Stimulated activated naive CD8-positive, alpha-beta T cell treated with anti-CD3 and anti-CD28 coated beads, Interleukin-15, Interleukin-2, amounts not matched to agents 100 U/mL and 50 U/mL, for 24 hours (primary cell): Measurements from ENCODE around the gene SLC16A12.
"Not testable (repeated sequence)": the region's sequence is repeated elsewhere in the genome, so short reads cannot be mapped to it uniquely, and the experiment has no call there.

Experiments used
- ATAC-seq: fragments of 150-1000 bp; cut with Tn5 transposase; one replicate; pipeline ENCODE4 v1.10.0; 2021
- DNase-seq: peaks from one replicate; pipeline ENCODE4 v3.0.0; 2021

Gene SLC16A12

DNA sequence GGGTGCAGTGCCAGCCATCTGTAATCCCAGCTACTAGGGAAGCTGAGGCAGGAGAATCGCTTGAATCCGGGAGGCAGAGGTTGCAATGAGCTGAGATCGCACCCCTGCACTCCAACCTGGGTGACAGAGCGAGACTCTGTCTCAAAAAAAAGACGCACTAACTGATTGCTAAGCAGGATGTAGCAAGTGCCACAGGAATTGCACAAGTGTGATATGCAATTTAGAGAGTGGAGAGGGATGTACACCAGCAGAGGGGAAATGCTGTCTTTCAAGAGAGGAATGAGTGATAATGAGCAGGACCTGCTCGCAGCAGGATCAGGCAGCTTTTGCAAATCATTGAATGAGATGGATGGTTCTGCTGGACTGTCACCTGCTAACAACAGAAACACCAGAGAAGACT is 13.3 kb upstream of the SLC16A12 start:
- DNase-seq, result no peak
- no peak for ATAC-seq

DNA sequence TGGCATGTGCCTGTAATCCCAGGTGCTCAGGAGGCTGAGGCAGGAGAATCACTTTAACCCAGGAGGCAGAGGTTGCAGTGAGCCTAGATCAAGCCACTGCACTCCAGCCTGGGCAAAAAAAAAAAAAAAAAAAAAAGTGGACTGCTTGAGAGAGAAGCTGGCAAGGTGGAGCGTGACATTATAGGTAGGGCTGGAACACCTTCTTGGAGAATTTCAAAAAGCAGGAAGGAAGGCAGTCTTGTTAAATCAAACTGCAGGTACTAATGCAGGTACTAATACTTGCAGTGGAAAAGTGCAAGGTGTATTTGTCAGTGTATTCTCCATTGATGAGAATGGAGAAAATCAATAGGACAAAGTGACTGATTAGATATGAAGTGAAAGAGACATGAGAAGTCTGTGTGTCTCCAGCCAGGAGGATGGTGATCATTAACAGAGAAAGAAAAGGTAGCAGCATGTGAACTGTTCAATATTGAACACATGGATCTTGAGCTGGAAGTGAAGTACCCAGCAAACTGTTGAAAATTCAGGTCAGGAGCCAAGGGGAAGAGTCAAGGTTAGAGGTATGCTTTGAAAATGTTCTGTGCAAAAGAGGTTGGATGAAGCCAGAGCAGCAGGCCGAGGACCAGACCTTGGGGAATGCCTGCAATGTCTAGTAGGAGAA is 12.6 kb upstream of the SLC16A12 start:
- ATAC-seq (no peak), DNase-seq (no peak)

DNA sequence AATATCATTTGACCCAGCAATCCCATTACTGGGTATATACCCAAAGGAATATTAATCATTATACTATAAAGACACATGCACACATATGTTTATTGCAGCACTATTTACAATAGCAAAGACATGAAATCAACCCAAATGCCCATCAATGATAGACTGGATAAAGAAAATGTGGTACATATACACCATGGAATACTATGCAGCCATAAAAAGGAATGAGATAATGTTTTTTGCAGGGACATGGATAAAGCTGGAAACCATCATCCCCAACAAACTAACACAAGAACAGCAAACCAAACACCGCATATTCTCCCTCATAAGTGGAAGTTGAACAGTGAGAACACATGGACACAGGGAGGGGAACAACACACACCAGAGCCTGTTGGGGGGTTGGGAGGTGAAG is 11.3 kb upstream of the SLC16A12 start:
- ATAC-seq, DNase-seq: not testable (repeated sequence)

DNA sequence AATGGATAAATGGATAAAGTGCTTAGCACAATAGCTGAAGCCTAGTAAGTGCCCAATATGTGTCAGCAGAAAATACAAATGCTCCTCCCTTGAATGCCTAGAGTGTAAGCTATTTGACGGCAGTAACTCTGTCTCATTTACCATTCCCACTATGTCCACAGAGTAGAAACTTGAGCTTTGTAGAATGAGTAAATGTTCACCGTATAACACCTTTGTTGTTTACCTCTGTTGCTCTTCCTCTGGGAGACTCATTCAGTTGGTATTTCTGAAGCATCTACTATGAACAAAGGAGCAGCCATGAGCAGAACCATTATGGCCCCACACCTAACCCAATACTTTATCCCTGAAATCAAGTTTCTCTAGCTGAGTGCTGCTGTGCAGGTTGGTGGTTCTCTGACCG is 8.4 kb upstream of the SLC16A12 start:
- ATAC-seq (no peak), DNase-seq (no peak)

DNA sequence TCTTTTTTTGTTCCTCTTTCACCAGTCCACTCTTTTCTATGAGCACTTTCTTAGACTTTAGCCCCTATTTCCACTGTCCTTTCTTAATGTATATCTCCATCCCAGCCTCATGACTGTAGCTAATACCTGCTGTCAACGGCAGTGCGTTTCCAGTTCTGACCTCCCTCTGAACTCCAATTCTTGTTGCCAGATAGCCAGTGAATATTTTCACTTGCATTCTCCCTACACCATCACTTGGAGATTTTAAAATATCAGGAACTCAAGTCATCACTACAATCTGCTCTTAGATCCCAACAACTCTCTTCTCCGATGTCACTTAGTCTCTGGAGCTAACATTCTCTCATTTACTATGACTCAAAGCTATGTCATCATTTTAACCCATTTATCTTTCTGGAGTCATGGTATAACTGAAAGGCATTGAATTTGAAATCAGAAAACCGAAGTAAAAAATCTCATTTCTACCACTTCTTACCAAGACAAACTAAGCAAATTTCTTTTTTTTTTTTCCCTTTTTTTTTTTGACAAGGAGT is 5.1 kb upstream of the SLC16A12 start:
- ATAC-seq (no peak), DNase-seq (no peak)

DNA sequence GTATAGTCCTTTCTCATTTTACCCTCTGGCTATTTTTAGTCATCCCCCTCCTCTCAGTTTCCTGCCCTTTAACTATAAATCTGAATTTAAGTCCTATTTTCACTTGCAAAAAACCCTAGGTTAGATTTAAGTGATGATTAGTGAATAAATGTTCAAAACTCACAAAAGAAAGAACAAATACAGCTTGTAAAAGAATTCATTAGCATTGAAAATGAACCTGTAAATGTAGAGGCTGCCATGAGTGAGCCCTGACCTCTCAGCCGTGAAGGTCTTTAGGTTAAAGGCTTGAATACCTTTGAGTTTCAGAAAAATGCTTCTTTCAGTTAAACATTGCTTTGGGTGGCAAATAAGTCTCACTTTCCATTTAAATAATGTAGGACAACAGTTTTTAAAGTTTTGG is 2.0 kb upstream of the SLC16A12 start:
- DNase-seq, result no peak
- ATAC-seq, result no peak

DNA sequence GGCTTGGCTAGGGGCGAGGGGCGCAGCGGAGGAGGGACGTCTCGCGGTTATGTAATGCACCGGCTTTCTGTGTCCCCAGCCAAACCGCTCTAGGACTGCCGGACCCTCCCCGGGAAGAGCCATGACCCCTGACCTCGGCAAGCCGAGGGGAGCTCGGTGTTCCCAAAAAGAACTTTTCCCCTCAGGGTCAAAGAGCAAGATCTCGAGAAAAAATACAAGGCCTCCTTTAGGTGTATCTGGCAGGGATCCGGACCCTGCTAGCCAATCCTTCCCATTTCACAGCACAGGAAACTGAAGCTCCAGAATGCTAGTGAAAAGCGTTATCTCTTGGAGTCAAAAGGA is 590 bp upstream of the SLC16A12 start:
- no peak for DNase-seq
- ATAC-seq, result no peak

DNA sequence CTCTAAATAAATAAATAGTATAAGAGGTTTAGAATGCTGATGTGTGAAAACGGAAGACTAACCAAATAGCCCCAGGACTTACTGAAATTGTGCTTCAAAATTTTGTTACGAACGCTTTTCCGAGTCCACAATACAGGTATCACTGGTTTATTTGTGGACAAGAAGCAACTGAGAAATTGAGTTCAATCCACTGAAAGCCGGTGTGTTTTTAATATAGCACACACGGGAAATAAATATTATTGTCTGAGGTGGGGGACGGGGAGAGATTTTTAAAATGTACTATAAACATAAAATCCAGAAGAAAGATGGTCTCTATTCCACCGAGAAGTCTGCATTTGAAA is 598 bp downstream of the SLC16A12 start:
- no peak for ATAC-seq

DNA sequence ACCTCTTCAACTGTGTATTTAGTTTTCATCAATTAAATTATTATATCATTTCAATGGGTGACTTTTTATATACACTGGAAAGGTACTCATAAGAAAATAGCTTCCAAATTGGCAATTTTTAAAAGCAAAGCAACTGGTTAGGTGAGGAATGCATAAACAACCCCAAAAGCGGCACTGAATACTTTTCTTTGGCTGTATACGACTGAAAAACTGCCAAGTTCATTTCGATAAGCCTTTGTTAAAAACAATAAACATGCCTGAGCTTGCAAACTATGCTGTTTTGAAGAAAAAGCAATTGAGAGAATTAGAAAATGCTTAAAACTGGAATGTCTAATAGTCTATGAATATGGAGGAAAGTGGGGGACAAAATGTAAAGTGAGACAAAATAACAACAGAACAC is 2.9 kb downstream of the SLC16A12 start:
- no peak for DNase-seq
- ATAC-seq, result no peak

More for the DNA sequence above, 598 bp downstream of the SLC16A12 start:
- DNase-seq, result no peak

DNA sequence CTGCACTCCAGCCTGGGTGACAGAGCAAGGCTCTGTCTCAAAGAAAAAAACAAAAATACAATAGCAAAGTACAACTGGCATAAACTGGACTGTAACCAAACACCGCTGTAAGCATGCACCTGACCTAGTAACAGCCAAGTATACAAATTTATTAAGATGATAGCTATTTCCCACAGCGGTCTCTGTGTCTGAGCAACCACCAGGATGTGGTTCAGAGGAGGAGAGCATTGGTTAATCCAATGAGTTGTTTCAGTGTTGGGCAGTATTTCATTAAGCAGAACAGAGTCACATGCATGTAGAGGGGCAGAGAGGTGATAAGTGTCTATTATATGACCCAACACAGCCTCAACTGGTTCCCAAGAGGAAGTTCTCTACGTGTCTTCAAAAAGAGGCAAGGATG is 4.0 kb downstream of the SLC16A12 start:
- ATAC-seq (no peak), DNase-seq (no peak)

DNA sequence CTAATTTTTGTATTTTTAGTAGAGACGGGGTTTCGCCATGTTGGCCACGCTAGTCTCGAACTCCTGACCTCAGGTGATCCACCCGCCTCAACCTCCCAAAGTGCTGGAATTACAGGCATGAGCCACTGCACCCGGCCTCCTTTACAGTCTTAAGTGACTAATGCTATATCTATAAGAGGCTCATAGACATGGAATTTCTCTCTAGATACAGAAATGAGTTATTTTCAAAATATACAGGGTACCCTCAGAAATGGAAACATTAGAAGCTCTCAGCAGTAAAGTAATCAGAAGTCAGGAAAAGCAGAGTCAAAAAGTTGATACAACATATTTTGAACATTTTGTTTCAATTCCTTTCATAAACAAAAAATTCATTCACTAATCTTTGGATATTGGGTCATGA is 5.7 kb downstream of the SLC16A12 start:
- not testable (repeated sequence) for DNase-seq, ATAC-seq

DNA sequence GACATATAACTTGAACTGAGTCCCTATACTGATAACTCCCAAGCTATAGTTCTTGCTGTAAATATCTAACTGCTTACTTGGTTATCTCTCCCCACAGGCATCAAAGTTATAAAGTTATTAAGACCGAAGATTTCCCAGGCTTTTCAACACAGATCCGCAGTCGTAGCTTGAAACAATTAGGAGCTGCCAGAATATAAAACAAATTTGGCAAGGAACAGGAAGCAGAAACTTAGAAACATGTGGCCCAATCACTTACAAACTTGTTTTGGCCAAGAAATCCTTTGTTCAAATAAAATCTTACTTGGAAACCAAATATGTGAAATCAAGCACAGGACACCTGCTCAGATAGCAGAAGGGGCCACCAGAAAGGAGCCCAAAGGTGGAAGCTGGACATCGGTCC is 9.0 kb downstream of the SLC16A12 start:
- ATAC-seq (no peak), DNase-seq (no peak)

DNA sequence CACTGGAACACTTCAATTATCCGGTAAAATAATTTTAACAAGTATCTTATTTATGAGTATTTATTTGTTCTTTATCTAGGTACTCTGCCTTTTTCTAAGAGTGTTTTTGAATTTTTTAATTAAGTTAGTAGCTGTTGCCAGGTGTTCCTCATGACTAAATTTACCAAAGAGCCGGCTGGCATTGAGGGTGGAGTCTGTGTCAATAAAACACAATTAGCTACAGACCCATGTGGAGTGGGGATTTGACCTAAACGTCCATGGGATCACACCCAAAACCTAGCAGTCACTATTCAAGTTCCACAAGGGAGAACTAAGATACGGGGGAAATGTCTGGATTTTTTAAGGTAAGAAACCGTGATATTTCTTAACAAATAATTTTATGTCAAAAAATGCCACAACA is 9.8 kb downstream of the SLC16A12 start:
- ATAC-seq (no peak), DNase-seq (no peak)

DNA sequence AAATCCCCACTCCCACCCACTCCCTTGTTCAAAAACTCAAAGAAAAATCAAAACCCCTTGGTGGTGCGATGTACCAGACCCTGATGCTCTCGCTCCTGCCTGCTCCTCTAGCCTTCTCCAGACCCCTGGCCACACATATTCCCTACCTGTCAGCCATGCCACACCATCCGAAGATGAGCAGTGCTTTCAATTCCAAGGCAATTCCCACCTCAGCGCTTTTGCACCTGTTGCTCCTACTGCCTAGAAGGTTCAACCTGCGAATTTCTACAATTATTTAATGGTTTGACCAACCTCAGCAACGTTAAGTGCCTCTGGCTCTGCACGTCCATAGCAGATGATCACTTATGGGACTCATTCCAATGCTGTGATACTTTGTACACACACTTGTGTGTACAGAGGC is 11.1 kb downstream of the SLC16A12 start:
- ATAC-seq, result no peak

DNA sequence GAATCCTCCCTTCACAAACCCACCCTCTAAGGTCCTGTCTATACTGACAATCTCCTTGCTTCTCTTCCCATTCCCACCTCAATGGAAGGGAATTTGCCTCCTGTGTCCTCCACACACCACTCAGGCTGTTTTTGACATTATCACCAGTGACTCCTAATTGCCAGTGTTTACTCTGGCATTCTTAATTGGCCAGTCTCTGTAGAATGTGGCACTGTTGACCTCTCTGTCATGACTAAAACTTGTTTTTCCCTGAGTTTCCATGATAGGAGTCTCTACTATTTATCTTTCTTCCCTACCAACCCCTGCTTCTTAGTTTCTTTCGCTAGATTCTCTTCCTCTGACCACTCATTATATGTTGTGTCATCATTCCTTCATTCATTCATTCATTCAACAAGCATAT is 12.1 kb downstream of the SLC16A12 start:
- ATAC-seq, result no peak
- no peak for DNase-seq

More for the DNA sequence above, 11.1 kb downstream of the SLC16A12 start:
- DNase-seq, result no peak

DNA sequence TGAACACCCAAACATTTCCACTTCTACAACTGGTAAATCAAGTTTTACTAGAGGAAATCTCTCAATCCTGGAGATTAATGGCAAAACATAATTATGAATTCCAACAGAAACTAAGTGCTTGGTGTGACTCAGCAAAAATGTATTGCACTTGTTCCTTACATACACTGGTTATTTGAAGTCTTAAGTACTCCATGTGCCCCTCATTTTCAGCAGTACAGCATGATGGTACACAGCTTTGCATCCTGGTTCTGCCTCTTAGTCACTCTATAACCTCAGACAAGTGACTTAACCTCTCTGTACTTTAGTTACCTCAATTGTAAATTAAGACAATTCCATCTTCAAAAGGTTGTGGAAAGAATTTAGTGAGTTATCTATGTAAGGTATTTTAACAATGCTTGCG is 12.9 kb downstream of the SLC16A12 start:
- no peak for ATAC-seq
- DNase-seq, result no peak

DNA sequence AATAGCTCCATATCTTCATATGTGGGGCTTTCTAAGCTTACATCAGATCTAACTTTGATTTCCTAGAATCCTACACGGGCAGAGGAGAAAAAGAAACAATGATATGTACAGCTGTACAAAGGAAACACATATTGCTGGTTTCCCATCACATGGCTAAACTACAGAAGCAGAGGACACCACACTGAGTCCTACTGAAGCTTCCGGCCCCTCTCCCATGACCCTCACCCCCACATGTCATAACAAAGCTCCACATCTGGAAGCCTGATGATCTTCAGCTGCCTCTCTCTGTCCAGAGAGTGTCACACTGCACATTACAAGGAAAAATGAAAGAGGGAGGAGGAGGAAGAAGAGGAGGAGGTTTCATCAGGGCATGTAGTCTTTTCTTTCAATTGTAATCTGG is 14.0 kb downstream of the SLC16A12 start:
- ATAC-seq (no peak), DNase-seq (no peak)

DNA sequence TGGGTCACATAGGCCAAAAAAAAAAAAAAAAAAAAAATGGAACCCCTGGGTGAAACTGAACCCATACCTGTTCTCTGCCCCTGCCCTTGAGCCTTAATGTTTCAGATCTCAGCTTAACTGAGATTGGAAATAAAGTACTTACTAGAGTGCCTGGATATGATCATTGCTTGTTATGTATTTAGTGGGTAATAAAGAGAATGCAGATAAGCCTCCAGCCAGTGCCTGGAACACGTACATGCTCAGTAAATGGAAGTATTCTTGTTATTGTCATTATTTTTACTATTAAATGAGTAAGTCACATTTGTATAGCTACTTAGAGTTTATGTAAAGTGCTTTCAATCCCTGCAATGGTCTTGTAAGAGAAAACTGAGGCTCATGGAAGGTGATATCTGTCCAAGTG is 14.7 kb downstream of the SLC16A12 start:
- no peak for DNase-seq
- no peak for ATAC-seq

DNA sequence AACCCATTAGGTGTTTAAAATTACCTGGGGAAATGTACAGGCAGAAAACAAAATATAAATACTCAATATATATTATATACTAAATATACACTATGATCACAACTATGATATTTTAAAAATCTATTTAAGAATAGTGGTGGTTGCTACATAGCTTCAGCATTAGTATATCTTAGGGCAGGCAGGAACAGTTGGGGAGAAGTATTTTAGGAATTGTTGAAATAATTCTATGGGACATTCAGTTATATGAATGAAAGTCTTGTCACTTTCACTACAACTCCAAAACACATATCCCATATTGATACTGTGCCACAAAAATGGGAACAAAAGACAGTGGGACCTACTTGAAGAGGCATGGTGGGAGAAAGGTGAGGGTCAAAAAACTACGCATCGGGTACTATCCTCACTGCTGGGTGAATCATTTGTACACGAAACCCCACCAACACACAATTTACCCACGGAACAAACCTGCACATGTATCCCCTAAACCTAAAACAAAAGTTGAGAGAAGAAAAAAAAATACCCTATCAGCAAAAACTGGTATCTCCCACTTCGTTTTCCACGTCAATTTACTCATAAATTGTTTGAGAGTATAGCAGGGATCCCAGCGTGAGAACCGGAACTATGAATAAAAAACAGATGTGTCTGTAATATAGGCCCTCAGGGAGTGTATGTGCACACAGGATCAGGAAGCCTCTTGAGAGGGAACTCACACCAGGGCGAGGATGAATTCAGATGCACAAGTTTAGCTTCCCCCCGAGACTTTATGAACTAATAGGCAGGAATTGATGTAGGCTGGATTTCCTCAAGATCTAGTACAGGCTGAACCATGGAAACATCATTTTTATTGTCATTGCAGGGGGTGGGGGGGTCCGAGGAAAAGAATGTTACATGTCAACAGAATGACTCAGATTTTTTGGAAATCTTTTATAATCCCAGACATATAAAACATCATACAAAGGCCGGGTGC is 16.2 kb downstream of the SLC16A12 start:
- ATAC-seq (no peak), DNase-seq (no peak)

DNA sequence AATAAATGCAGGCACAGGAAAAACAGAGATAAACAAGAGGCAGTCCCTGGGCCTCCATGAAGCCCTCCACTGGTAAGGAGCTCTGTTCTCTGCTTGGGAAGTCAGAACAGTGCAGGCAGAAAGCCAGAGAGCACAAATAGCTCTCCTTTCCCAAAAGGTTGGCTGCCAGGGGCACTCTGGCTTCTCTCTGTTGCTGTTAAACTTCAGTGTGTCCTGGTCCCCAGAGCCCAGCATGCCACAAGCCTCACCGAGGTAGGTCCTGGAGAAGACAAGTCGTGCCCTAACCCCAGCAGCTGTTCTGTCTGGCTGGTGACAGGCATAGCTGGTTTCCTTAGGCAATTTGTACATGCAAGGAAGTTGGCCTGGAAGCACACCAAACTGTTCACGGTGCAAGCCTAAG is 17.3 kb downstream of the SLC16A12 start:
- no peak for DNase-seq
- no peak for ATAC-seq

DNA sequence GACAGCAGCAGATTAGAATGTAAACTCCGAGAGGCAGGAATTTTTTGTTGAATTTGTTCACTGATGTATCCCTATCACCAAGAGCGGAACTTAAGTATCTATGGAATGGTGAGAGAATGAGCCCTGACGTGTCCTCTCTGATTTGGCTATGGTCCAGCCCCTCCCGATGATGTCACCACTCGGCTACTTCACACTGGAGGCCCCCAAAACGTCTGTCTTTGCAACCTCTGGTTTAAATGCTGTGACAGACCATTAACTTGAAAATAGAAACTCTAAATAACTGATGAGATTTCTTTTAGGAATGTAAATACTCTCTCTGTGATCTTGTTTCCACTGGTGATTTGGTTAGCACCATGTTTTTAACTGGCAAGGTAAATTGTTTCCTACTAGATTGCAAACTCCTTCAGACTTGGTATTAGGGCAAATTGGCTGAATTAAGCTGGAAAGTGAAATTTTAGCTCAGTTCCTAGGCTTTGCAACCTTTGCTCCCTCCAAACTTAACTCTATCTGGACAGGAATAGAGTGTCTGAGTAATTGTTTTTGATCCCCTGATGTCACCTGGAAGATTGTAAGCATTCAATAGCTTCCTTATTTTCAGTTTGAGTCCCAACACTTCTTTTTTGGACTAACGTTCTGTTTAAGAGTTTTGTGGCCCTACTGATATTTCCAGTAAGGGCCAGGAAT is 19.1 kb downstream of the SLC16A12 start:
- no peak for ATAC-seq

DNA sequence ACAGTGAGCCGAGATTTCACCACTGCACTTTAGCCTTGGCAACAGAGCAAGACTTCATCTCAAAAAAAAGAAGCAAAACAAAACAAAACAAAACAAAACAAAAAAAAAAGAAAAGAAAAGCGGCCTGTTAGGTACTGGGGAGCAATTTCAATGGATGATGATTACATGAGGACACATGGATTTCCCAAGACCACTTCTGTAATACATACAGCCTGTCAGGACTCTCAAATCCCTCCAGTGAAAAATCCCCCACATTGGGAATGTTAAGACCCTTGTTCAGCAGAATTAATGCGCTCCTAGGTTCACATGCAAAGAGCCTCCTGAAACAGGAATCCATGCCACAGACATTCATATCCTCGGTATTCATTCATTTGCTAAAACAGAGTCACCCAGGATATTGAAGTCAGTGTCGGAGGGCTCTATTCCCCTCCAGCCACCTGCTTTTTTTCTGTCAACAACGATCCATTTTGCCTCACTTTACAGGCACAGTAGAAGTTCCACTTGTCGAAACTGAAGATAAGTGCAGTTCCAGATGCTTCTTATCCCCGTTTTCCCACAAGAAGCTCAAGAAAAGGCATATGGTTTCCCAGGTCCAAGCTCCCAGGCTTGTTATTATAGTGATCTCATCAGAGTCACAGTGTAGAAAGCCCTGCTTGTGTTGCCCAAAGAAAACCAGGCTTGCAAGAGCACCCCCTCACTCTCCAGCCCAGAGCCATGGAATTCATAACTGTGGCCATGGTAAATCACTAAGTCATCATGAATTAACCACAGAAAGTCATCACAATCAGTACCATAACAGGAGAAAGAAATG is 20.2 kb downstream of the SLC16A12 start:
- DNase-seq (no peak), ATAC-seq (no peak)

More for the DNA sequence above, 19.1 kb downstream of the SLC16A12 start:
- DNase-seq, result no peak
